GM23338 (cell line): ENCODE results near the gene C11orf98. TPM values are rescaled to one million over a fixed set of nuclear protein-coding genes. Genes with fewer than 3 reads are reported as not detected.
"Not testable (repeated sequence)": the region's sequence is repeated elsewhere in the genome, so short reads cannot be mapped to it uniquely, and the experiment has no call there.

ENCODE experiments used
- ATAC-seq: fragments of 200-7000 bp; cut with Tn5 transposase; 3 replicates; pipeline ENCODE4 v1.9.1; 2020
- DNase-seq: peaks from one replicate; pipeline ENCODE4 v3.0.0-alpha.2; 2015; ENCODE audit warnings: low spot score
- H2AFZ ChIP-seq: fragments of 200-600 bp; sonication (generic); 2 replicates; pipeline ENCODE4 v1.8.0; 2016; ENCODE audit warnings: antibody characterized with exemption, mild to moderate bottlenecking, moderate library complexity
- H3F3A ChIP-seq: fragments of 200-600 bp; sonication (generic); replicated peaks from 2 replicates; pipeline ENCODE4 v1.8.0; 2017; ENCODE audit warnings: antibody characterized with exemption, mixed run types, low read depth
- H3K27ac ChIP-seq: fragments of 200-600 bp; sonication (generic); 2 replicates; pipeline ENCODE4 v1.6.1; 2016; ENCODE audit warnings: low read depth
- H3K27me3 ChIP-seq: fragments of 200-600 bp; sonication (generic); 2 replicates; pipeline ENCODE4 v1.8.0; 2016; ENCODE audit warnings: mild to moderate bottlenecking, mixed run types, moderate library complexity; ENCODE audit not compliant: insufficient read depth
- H3K36me3 ChIP-seq: fragments of 200-600 bp; sonication (generic); 2 replicates; pipeline ENCODE4 v1.8.0; 2016; ENCODE audit warnings: mild to moderate bottlenecking; ENCODE audit not compliant: insufficient read depth
- H3K4me1 ChIP-seq: fragments of 200-600 bp; sonication (generic); 2 replicates; pipeline ENCODE4 v1.8.0; 2016; ENCODE audit warnings: mild to moderate bottlenecking, moderate library complexity; ENCODE audit not compliant: insufficient read depth
- H3K4me2 ChIP-seq: fragments of 200-600 bp; sonication (generic); 2 replicates; pipeline ENCODE4 v1.7.1; 2017; ENCODE audit warnings: mixed run types
- H3K4me3 ChIP-seq: fragments of 200-600 bp; sonication (generic); 2 replicates; pipeline ENCODE4 v1.6.1; 2016; ENCODE audit warnings: mixed run types
- H3K79me2 ChIP-seq: fragments of 200-600 bp; sonication (generic); replicated peaks from 2 replicates; pipeline ENCODE4 v1.8.0; 2017; ENCODE audit warnings: mild to moderate bottlenecking; ENCODE audit not compliant: insufficient read depth
- H3K9me2 ChIP-seq: fragments of 200-600 bp; sonication (generic); 2 replicates; pipeline ENCODE4 v1.8.0; 2017; ENCODE audit not compliant: insufficient read depth
- H4K20me1 ChIP-seq: fragments of 200-600 bp; sonication (generic); replicated peaks from 2 replicates; pipeline ENCODE4 v1.8.0; 2017; ENCODE audit warnings: mild to moderate bottlenecking; ENCODE audit not compliant: insufficient read depth
- H3K27ac Mint-ChIP-seq: 2 replicates; pipeline ENCODE4 v1.8.0; 2020; ENCODE audit warnings: inconsistent platforms, mild to moderate bottlenecking, moderate library complexity, mixed read lengths
- H3K27me3 Mint-ChIP-seq: 3 replicates; pipeline ENCODE4 v1.8.0; 2022; ENCODE audit warnings: low read depth, mild to moderate bottlenecking, moderate library complexity, mixed read lengths, inconsistent platforms; ENCODE audit not compliant: insufficient read depth, poor library complexity
- H3K36me3 Mint-ChIP-seq: 3 replicates; pipeline ENCODE4 v1.8.0; 2021; ENCODE audit warnings: low read depth, mild to moderate bottlenecking, inconsistent platforms, moderate library complexity, mixed read lengths
- H3K4me1 Mint-ChIP-seq: 3 replicates; pipeline ENCODE4 v1.8.0; 2020; ENCODE audit warnings: mild to moderate bottlenecking, inconsistent platforms, mixed read lengths
- H3K4me3 Mint-ChIP-seq: 3 replicates; pipeline ENCODE4 v1.8.0; 2021; ENCODE audit warnings: moderate library complexity, mild to moderate bottlenecking, inconsistent platforms, mixed read lengths
- H3K9me3 Mint-ChIP-seq: 3 replicates; pipeline ENCODE4 v1.8.0; 2020; ENCODE audit warnings: moderate library complexity, mild to moderate bottlenecking, inconsistent platforms, mixed read lengths
- CREB1 ChIP-seq: fragments of 250-450 bp; sonication (Bioruptor Pico); IDR thresholded peaks from 2 replicates; pipeline ENCODE4 v1.5.0; 2020; ENCODE audit warnings: low read depth, mild to moderate bottlenecking, moderate library complexity
- CTCF ChIP-seq, 2 experiments: fragments of 200-600 bp in 1 of 2; sonication (generic) in 1 of 2; conservative IDR thresholded peaks; 2 replicates each; pipeline versions ENCODE4 v1.5.1 to v1.6.1; 2016 to 2017; ENCODE audit warnings: antibody characterized with exemption in 2 of 2, low read depth in 2 of 2, mild to moderate bottlenecking in 2 of 2, moderate library complexity in 1 of 2
- EZH2 ChIP-seq: fragments of 200-600 bp; sonication (generic); IDR thresholded peaks from one replicate; pipeline ENCODE4 v1.8.0; 2017; ENCODE audit warnings: antibody characterized with exemption, mild to moderate bottlenecking, low read depth; ENCODE audit not compliant: unreplicated experiment
- EZH2phosphoT487 ChIP-seq: fragments of 200-600 bp; sonication (generic); IDR thresholded peaks from one replicate; pipeline ENCODE4 v1.8.1; 2018; ENCODE audit warnings: antibody characterized with exemption; ENCODE audit not compliant: unreplicated experiment
- JUNB ChIP-seq: IDR thresholded peaks from one replicate; pipeline ENCODE4 v1.6.1; 2016; ENCODE audit warnings: antibody characterized with exemption; ENCODE audit not compliant: unreplicated experiment
- POLR2AphosphoS5 ChIP-seq: IDR thresholded peaks from 2 replicates; pipeline ENCODE4 v1.6.1; 2016; ENCODE audit warnings: antibody characterized with exemption, low read depth
- REST ChIP-seq: IDR thresholded peaks from one replicate; pipeline ENCODE4 v1.6.1; 2018; ENCODE audit warnings: antibody characterized with exemption; ENCODE audit not compliant: unreplicated experiment
- ZNF114 ChIP-seq: fragments of 250-450 bp; sonication (Bioruptor Pico); IDR thresholded peaks from 2 replicates; pipeline ENCODE4 v1.5.0; 2020; ENCODE audit warnings: mild to moderate bottlenecking, moderate library complexity
- ZNF331 ChIP-seq: fragments of 250-450 bp; sonication (Bioruptor Pico); IDR thresholded peaks from 2 replicates; pipeline ENCODE4 v1.5.0; 2020; ENCODE audit warnings: low read depth, mild to moderate bottlenecking, moderate library complexity
- polyA plus RNA-seq: library from polyadenylated mRNA; unstranded; fragments of >200 nt; fragmentation: Nextera tagmentation; extraction: Ambion mirVana; gene quantifications from 2 replicates; pipeline ENCODE4 v1.2.1, GENCODE V29; 2016
- total RNA-seq: library from RNA; depleted of rRNA; stranded (reverse); fragments of >200 nt; shearing (Covaris generic); gene quantifications from 2 replicates; pipeline ENCODE4 v1.2.3, GENCODE V29; 2014

Gene C11orf98
- total and polyA plus RNA-seq, 2 experiments from 2014 or later, result 132 to 479 TPM

- Histone ChIP-seq H3K4me3 (no peak overlapping the region), H3K27ac (peak overlapping the region; percentile 83), H3K4me1 (no peaks in the 10 kb centered on the region; the same call in 1 of the 2 replicates), H2AFZ (no peak overlapping the region), H3K4me2 (no peak overlapping the region), H3F3A (peaks cover 5% of the 10 kb centered on the region; the same call in 1 of the 2 replicates), H3K79me2 (no peaks in the 10 kb centered on the region), H4K20me1 (no peaks in the 10 kb centered on the region; the same call in 1 of the 2 replicates), H3K36me3 (no peaks in the 10 kb centered on the region; the same call in 1 of the 2 replicates), H3K9me2 (no peaks in the 10 kb centered on the region), H3K27me3 (no peaks in the 10 kb centered on the region)
- peak; percentile 94 for DNase-seq
- ATAC-seq, result peak; percentile 96
- TF ChIP-seq CTCF (conservative IDR thresholded peaks at IDR 0.05; ENCODE audit: low read depth in 2 of 2), result peak; percentile 91 to 97
- TF ChIP-seq ZNF114, result no peak
- TF ChIP-seq EZH2, result no peak
- H3K4me3 Mint-ChIP-seq, result no peak overlapping the region; the same call in 2 of the 3 replicates
- no peaks in the 10 kb centered on the region for H3K9me3 Mint-ChIP-seq
- H3K4me1 Mint-ChIP-seq, result peaks cover 14% of the 10 kb centered on the region; the same call in 2 of the 3 replicates
- peaks cover 10% of the 10 kb centered on the region for H3K27me3 Mint-ChIP-seq
- peaks cover 44% of the 10 kb centered on the region for H3K36me3 Mint-ChIP-seq
- H3K27ac Mint-ChIP-seq, result peak overlapping the region; percentile 77
Measured at GRCh38 chr11:62694455-62695167, 29.6 kb upstream of the C11orf98 start.

- H3K27me3 ChIP-seq, H3K4me3 Mint-ChIP-seq, DNase-seq, H3K9me2 ChIP-seq, H3K36me3 ChIP-seq, H4K20me1 ChIP-seq, H3K27ac ChIP-seq, H3K4me3 ChIP-seq, H3F3A ChIP-seq, H3K9me3 Mint-ChIP-seq, H2AFZ ChIP-seq, H3K4me1 ChIP-seq, H3K79me2 ChIP-seq, H3K4me2 ChIP-seq, ATAC-seq, H3K27ac Mint-ChIP-seq: not testable (repeated sequence)
- peaks cover 18% of the 10 kb centered on the region; the same call in 2 of the 3 replicates for H3K4me1 Mint-ChIP-seq
- peaks cover 43% of the 10 kb centered on the region for H3K36me3 Mint-ChIP-seq
- peaks cover 10% of the 10 kb centered on the region for H3K27me3 Mint-ChIP-seq
Measured at GRCh38 chr11:62693624-62694023, 28.6 kb upstream of the C11orf98 start.

GRCh38 chr11:62689421-62690183 lies 24.6 kb upstream of the C11orf98 start, which contains the start of gene LRRN4CL:
Gene LRRN4CL, minus strand, starts transcription at chr11:62689530. Its CDS starts 1,022 bp downstream, at chr11:62688508.
- Histone ChIP-seq H3K27ac (no peak within 1 kb of the TSS), H3K27me3 (peaks cover 20% of the 10 kb centered on the region), H3K4me2 (peak within 1 kb of the TSS; percentile 82), H2AFZ (peak within 1 kb of the TSS; percentile 99), H3K4me1 (peaks cover 8% of the 10 kb centered on the region), H4K20me1 (no peaks in the 10 kb centered on the region), H3K79me2 (no peaks in the 10 kb centered on the region), H3F3A (peaks cover 13% of the 10 kb centered on the region), H3K9me2 (no peaks in the 10 kb centered on the region), H3K4me3 (peak within 1 kb of the TSS; percentile 56), H3K36me3 (no peaks in the 10 kb centered on the region; the same call in 1 of the 2 replicates)
- Mint-ChIP-seq H3K4me1 (peaks cover 15% of the 10 kb centered on the region; the same call in 2 of the 3 replicates), H3K4me3 (peak within 1 kb of the TSS; percentile 7; the same call in 2 of the 3 replicates), H3K27ac (peak within 1 kb of the TSS; percentile 53), H3K9me3 (no peaks in the 10 kb centered on the region), H3K36me3 (peaks cover 33% of the 10 kb centered on the region), H3K27me3 (peaks cover 7% of the 10 kb centered on the region)
- no peak for DNase-seq
- no peak for ATAC-seq
- TF ChIP-seq CTCF (conservative IDR thresholded peaks at IDR 0.05; ENCODE audit: low read depth in 2 of 2) (no peak), REST (no peak), JUNB (no peak), POLR2AphosphoS5 (no peak; the same call in 1 of the 2 replicates), EZH2 (no peak), ZNF114 (no peak), CREB1 (no peak), ZNF331 (CRISPR knock-in tag) (no peak), EZH2phosphoT487 (no peak)
